Activated T-helper 1 cell treated with anti-CD3 and anti-CD28 coated beads, Interleukin-12 subunit alpha, Interleukin-12 subunit beta, Interleukin-2, Interleukin-4 antibody, amounts not matched to agents 30 ng/mL and 10 ng/mL and 1 ng/mL, durations not matched to agents 14 hours and 24 hours and 36 hours (primary cell): ENCODE results near the gene ZNFX1. TPM values are rescaled to one million over a fixed set of nuclear protein-coding genes. Genes with fewer than 3 reads are reported as not detected.

Experiments
- DNase-seq: peaks from one replicate; pipeline ENCODE4 v3.0.0; 2021; ENCODE audit warnings: low spot score
- H3K27ac Mint-ChIP-seq: one replicate; pipeline ENCODE4 v1.8.0; 2021; ENCODE audit warnings: mild to moderate bottlenecking, mixed read lengths
- H3K27me3 Mint-ChIP-seq: one replicate; pipeline ENCODE4 v1.8.0; 2022; ENCODE audit warnings: mild to moderate bottlenecking, moderate library complexity, mixed read lengths; ENCODE audit not compliant: insufficient read depth
- H3K36me3 Mint-ChIP-seq: one replicate; pipeline ENCODE4 v1.8.0; 2021; ENCODE audit warnings: low read depth, mixed read lengths
- H3K4me1 Mint-ChIP-seq: one replicate; pipeline ENCODE4 v1.8.0; 2021; ENCODE audit warnings: low read depth, mixed read lengths
- H3K4me3 Mint-ChIP-seq: one replicate; pipeline ENCODE4 v1.8.0; 2021; ENCODE audit warnings: mild to moderate bottlenecking, moderate library complexity, mixed read lengths
- H3K9me3 Mint-ChIP-seq: one replicate; pipeline ENCODE4 v1.8.0; 2021; ENCODE audit warnings: mixed read lengths
- intact Hi-C: fragments of 100-400 bp; cut with micrococcal nuclease; formaldehyde crosslinking; loops from one replicate; pipeline ENCODE4 v1.15.1; 2024
- total RNA-seq: library from RNA; stranded (reverse); gene quantifications from 2 replicates; pipeline ENCODE4 v1.2.3, GENCODE V29; 2022

The ZNFX1 gene
- total RNA-seq, 1 donor from 2014 or later, result 68.9 TPM

DNA sequence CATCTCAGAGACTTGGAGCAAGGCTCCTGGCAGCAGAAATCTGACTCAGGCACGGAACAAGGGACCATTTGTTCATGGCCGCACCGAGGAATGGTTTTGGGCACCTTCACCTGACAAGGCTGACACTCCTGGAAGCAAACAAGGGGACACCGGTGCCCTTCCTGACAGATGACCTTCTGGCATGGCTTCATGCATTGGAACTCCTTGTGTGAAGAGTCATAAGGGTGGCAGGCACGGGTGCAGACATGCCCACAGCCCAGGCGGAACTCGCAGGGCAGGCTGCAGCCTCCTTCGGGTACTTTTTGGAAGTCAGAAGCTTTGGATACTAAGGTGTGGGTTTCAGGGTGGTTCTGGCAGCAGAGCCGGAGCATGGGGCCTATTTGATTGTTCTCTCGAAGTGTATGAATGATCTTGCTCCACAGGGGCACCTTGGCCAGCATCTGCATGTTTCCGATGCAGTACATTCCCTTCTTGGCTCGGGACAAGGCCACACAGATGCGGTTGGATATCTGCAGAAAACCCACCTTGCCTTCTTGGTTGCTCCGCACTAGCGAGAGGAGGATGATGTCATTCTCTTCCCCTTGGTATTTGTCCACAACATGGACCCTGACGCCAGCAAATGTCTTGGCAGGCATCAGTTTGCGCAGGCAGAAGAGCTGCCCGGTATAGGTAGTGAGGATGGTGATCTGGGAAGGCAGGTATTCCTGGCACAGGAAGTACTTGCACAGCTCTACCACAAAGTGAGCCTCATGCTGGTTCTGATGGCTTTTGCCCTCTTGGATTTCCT, 28.8 kb downstream of the ZNFX1 start:
- H3K27ac Mint-ChIP-seq, result peak overlapping the region; percentile 48
- H3K27me3 Mint-ChIP-seq, result no peaks in the 10 kb centered on the region
- H3K4me3 Mint-ChIP-seq, result no peak overlapping the region
- H3K4me1 Mint-ChIP-seq, result peaks cover 13% of the 10 kb centered on the region
- intact Hi-C loops, result no loop called here
- no peak for DNase-seq
- H3K9me3 Mint-ChIP-seq, result no peaks in the 10 kb centered on the region
- peaks cover 55% of the 10 kb centered on the region for H3K36me3 Mint-ChIP-seq

DNA sequence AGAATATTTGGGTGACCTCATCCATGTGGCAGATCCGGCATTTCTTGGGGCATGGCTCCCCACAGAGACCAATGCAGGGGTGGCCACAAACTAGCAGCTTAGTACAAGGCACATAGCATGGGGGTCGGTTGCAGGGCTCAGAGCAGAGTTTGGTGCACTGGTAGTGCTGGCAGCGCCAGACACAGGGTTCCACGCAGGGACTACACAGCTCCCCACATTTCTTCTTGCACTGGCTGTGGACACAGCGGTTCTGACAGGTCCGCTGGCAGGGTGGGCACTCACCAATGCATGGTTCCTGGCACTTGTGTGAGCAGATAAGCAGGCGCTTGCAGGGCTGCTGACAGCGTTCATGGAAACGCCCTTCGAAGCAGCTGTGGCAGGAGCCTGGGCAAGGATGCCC, 29.6 kb downstream of the ZNFX1 start:
- H3K4me3 Mint-ChIP-seq, result no peak overlapping the region
- H3K27me3 Mint-ChIP-seq, result no peaks in the 10 kb centered on the region
- no peaks in the 10 kb centered on the region for H3K9me3 Mint-ChIP-seq
- H3K27ac Mint-ChIP-seq, result peak overlapping the region; percentile 29
- H3K4me1 Mint-ChIP-seq, result peaks cover 15% of the 10 kb centered on the region
- peaks cover 54% of the 10 kb centered on the region for H3K36me3 Mint-ChIP-seq
- no peak for DNase-seq
- intact Hi-C loops, result no loop called here

DNA sequence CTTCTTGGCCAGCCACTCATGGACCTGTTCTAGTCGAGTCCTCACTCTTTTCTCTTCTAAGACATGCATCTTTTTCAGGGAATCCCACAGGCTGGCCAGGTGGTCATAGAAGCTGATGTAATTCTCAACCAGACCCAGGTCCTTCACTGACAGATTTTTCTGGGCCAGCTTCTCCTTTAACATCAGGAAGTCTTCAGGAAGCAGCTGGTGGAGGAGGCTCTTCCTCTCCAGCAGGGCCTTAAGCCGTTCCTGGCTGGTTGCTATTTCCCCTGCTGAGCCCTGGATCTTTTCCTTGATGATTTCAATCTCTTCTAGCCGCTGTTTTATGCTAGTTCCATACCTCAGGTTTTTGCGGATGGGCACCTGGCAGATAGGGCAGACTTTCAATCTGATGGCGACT, 30.1 kb downstream of the ZNFX1 start:
- Mint-ChIP-seq H3K27ac (no peak overlapping the region), H3K36me3 (peaks cover 50% of the 10 kb centered on the region), H3K27me3 (no peaks in the 10 kb centered on the region), H3K4me3 (no peak overlapping the region), H3K9me3 (no peaks in the 10 kb centered on the region), H3K4me1 (peaks cover 15% of the 10 kb centered on the region)
- DNase-seq, result no peak
- intact Hi-C loops, result no loop called here

DNA sequence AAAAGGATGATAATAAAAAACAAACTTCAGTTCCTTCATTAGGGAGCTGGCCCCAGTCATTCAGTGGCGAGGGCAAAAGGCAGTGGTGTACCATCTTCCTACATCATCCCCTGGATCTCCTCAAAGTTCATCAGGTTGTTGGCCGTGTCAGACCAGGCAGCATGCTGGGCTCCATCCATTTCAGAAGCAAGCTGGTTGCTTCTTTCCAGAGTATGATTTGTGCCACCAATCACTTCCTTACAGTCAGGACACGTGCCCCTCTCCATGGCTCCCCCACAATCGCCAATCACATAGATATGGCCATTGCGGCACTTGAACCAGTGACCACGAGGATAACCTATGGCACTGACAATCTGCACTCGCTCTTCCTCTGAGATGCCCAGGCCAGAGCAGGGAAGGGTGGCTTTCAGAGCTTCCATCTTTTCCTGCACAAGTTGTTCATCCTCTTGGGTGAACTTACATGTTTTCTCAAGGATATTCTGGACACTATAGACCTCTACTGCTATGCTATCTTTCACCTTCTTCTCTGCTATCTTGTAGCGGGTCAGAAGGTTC, 30.6 kb downstream of the ZNFX1 start:
- intact Hi-C loops, result no loop called here
- H3K27ac Mint-ChIP-seq, result peak overlapping the region; percentile 21
- H3K9me3 Mint-ChIP-seq, result no peaks in the 10 kb centered on the region
- no peak for DNase-seq
- H3K36me3 Mint-ChIP-seq, result peaks cover 47% of the 10 kb centered on the region
- H3K27me3 Mint-ChIP-seq, result no peaks in the 10 kb centered on the region
- no peak overlapping the region for H3K4me3 Mint-ChIP-seq
- H3K4me1 Mint-ChIP-seq, result peaks cover 15% of the 10 kb centered on the region

GRCh38 chr20:49245921-49246740, 31.7 kb downstream of the ZNFX1 start:
- no peak for DNase-seq
- no peaks in the 10 kb centered on the region for H3K9me3 Mint-ChIP-seq
- H3K27ac Mint-ChIP-seq, result peak overlapping the region; percentile 50
- H3K4me3 Mint-ChIP-seq, result no peak overlapping the region
- no peaks in the 10 kb centered on the region for H3K27me3 Mint-ChIP-seq
- peaks cover 48% of the 10 kb centered on the region for H3K36me3 Mint-ChIP-seq
- intact Hi-C loops, result no loop called here
- peaks cover 15% of the 10 kb centered on the region for H3K4me1 Mint-ChIP-seq

DNA sequence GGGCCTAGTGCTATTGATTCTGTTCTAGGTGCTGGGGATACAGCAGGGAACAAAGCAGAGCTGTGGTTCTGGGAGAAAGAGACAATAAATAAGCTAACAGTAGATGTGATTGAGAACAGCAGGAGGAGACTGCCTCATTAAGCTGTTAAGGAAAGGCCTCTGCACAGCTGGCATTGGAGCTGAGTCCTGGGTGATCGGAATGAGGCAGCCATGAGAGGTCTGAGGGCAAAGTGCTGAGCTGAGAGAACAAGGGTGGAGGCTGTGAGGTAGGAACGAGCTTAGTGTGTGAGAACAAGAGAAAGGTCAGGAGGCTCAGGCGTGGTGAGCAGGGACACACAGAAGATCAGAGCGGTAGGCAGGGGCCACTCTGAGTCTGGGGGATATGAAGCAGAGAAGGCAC, 40.3 kb downstream of the ZNFX1 start:
- intact Hi-C loops, result no loop called here
- Mint-ChIP-seq H3K4me1 (no peaks in the 10 kb centered on the region), H3K4me3 (no peak overlapping the region), H3K27me3 (no peaks in the 10 kb centered on the region), H3K36me3 (peaks cover 55% of the 10 kb centered on the region), H3K27ac (no peak overlapping the region), H3K9me3 (no peaks in the 10 kb centered on the region)
- DNase-seq, result no peak

- no peak for DNase-seq
- H3K36me3 Mint-ChIP-seq, result peaks cover 50% of the 10 kb centered on the region
- H3K27me3 Mint-ChIP-seq, result no peaks in the 10 kb centered on the region
- H3K4me1 Mint-ChIP-seq, result no peaks in the 10 kb centered on the region
- intact Hi-C loops, result no loop called here
- no peak overlapping the region for H3K4me3 Mint-ChIP-seq
- no peak overlapping the region for H3K27ac Mint-ChIP-seq
- H3K9me3 Mint-ChIP-seq, result no peaks in the 10 kb centered on the region
Measured at GRCh38 chr20:49236301-49236700, 41.6 kb downstream of the ZNFX1 start.

DNA sequence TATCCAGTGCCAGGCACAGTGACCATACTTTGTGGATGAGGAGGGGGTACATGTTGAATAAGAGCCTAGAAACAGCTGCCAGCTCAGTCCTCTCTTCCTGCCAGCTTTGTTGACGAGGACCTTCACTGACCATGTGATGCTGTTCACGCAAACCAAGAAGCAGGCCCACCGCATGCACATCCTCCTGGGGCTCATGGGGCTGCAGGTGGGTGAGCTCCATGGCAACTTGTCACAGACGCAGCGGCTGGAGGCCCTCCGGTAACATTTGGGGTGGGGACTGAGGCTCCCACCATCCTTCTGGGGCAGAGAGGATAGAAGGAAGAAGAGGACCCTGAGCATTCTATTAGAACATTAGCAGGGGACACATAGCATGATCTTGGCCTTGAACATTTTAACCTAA, 43.0 kb downstream of the ZNFX1 start:
- H3K27me3 Mint-ChIP-seq, result no peaks in the 10 kb centered on the region
- no peak overlapping the region for H3K4me3 Mint-ChIP-seq
- peaks cover 52% of the 10 kb centered on the region for H3K36me3 Mint-ChIP-seq

GRCh38 chr20:49233226-49233625, 44.6 kb downstream of the ZNFX1 start:
- no peak overlapping the region for H3K27ac Mint-ChIP-seq

More for the DNA sequence above, 43.0 kb downstream of the ZNFX1 start:
- Mint-ChIP-seq H3K4me1 (no peaks in the 10 kb centered on the region), H3K27ac (no peak overlapping the region), H3K9me3 (no peaks in the 10 kb centered on the region)
- intact Hi-C loops, result no loop called here
- DNase-seq, result no peak

DNA sequence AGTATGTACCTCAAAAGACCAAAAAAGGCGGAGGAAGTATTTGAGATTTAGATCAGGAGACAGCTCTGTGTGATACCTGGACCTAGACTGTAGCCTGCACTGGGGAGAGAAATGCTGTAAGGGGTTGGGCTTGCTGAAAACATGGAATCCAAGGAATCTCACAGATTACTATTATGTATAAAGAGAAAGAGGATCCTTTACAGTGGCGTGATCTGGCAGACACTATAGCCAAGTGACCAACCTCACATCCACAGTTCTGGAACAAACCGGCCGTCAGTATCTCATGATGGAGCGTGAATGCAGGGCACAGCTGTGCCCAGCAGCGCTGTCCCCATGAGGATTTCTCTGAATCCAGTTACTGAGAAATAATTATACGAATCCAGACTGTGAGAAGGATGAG, 46.4 kb downstream of the ZNFX1 start:
- H3K27me3 Mint-ChIP-seq, result no peaks in the 10 kb centered on the region
- H3K36me3 Mint-ChIP-seq, result peaks cover 45% of the 10 kb centered on the region
- H3K27ac Mint-ChIP-seq, result no peak overlapping the region
- no peaks in the 10 kb centered on the region for H3K4me1 Mint-ChIP-seq
- no peak for DNase-seq
- no peaks in the 10 kb centered on the region for H3K9me3 Mint-ChIP-seq
- intact Hi-C loops, result no loop called here
- no peak overlapping the region for H3K4me3 Mint-ChIP-seq

More at GRCh38 chr20:49233226-49233625, 44.6 kb downstream of the ZNFX1 start:
- no peak for DNase-seq
- intact Hi-C loops, result no loop called here
- Mint-ChIP-seq H3K36me3 (peaks cover 46% of the 10 kb centered on the region), H3K9me3 (no peaks in the 10 kb centered on the region), H3K27me3 (no peaks in the 10 kb centered on the region), H3K4me3 (no peak overlapping the region), H3K4me1 (no peaks in the 10 kb centered on the region)

GRCh38 chr20:49230561-49231133, 47.2 kb downstream of the ZNFX1 start:
- Mint-ChIP-seq H3K4me3 (no peak overlapping the region), H3K4me1 (no peaks in the 10 kb centered on the region), H3K36me3 (peaks cover 47% of the 10 kb centered on the region), H3K27ac (no peak overlapping the region), H3K9me3 (no peaks in the 10 kb centered on the region), H3K27me3 (no peaks in the 10 kb centered on the region)
- DNase-seq, result no peak
- intact Hi-C loops, result no loop called here

- no peak overlapping the region for H3K27ac Mint-ChIP-seq
- no peak overlapping the region for H3K4me3 Mint-ChIP-seq
- no peaks in the 10 kb centered on the region for H3K9me3 Mint-ChIP-seq
- DNase-seq, result no peak
- no peaks in the 10 kb centered on the region for H3K27me3 Mint-ChIP-seq
- intact Hi-C loops, result no loop called here
- no peaks in the 10 kb centered on the region for H3K4me1 Mint-ChIP-seq
- H3K36me3 Mint-ChIP-seq, result peaks cover 48% of the 10 kb centered on the region
Measured at GRCh38 chr20:49230021-49230420, 47.8 kb downstream of the ZNFX1 start.

DNA sequence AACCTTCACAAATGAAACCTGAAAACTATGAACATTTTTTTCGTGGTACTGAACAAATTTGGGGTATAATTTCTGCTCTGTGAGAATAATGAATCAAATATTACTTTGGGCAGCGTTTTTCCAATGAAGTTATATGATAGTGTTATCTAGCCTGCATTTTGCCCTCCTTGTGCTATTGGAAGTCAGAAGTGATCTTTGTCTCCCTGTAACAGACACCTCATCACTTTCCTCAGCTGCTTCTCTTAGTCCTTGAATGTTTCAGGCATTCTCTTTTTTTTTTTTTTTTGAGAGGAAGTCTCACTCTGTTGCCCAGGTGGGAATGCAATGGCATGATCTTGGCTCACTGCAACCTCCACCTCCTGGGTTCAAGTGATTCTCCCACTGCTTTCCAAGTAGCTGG, 48.5 kb downstream of the ZNFX1 start:
- H3K36me3 Mint-ChIP-seq, result peaks cover 45% of the 10 kb centered on the region
- intact Hi-C loops, result no loop called here
- DNase-seq, result no peak
- no peaks in the 10 kb centered on the region for H3K4me1 Mint-ChIP-seq
- H3K27me3 Mint-ChIP-seq, result no peaks in the 10 kb centered on the region
- no peak overlapping the region for H3K27ac Mint-ChIP-seq
- H3K4me3 Mint-ChIP-seq, result no peak overlapping the region
- no peaks in the 10 kb centered on the region for H3K9me3 Mint-ChIP-seq
